Neural cell (in vitro differentiated cells): ENCODE results near the gene DYDC1.

Experiments used
- CTCF ChIP-seq: fragments of 450-650 bp; IDR thresholded peaks from 2 replicates; pipeline ENCODE4 v1.5.1; 2014; ENCODE audit warnings: antibody characterized with exemption, mild to moderate bottlenecking, moderate library complexity; ENCODE audit not compliant: poor library complexity, severe bottlenecking
- POLR2AphosphoS5 ChIP-seq: IDR thresholded peaks from 2 replicates; pipeline ENCODE4 v1.6.1; 2012
- SMC3 ChIP-seq: fragments of 450-650 bp; conservative IDR thresholded peaks from 2 replicates; pipeline ENCODE4 v1.6.1; 2014; ENCODE audit warnings: antibody characterized with exemption, mild to moderate bottlenecking, moderate library complexity; ENCODE audit not compliant: poor library complexity
- TAF1 ChIP-seq: IDR thresholded peaks from 2 replicates; pipeline ENCODE4 v1.6.1; 2012; ENCODE audit warnings: low read depth

DNA sequence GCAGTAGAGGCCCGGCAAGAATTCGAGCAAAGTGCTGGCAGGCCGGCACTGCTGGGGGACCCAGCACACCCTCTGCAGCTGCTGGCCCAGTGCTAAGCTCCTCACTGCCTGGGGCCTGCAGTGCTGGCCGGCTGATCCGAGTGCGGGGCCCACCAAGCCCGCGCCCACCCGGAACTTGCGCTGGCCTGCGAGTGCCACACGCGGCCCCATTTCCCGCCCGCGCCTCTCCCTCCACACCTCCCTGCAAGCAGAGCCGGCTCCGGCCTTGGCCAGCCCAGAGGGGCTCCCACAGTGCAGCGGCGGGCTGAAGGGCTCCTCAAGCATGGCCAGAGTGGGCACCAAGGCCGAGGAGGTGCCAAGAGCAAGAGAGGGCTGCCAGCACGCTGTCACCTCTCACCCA, 3.1 kb upstream of the DYDC1 start:
- no peak for TF ChIP-seq CTCF
- TF ChIP-seq POLR2AphosphoS5: no peak
- TF ChIP-seq TAF1: no peak
- TF ChIP-seq SMC3: no peak
